ENCODE data around the gene COPS7A.

The COPS7A gene

GRCh38 chr12:6765634-6766581, 42.1 kb downstream of the COPS7A start, which contains the start of gene PTMS (continued):
- TF ChIP-seq ZNF639 (tag by site-specific recombination; IDR thresholded peaks at IDR 0.05) (0 out of 2 replicates have a peak, but pooled peaks have one; percentile 56), ZNF792 (tag by site-specific recombination; IDR thresholded peaks at IDR 0.05) (0 out of 2 replicates have a peak, but pooled peaks have one; percentile 36), IKZF3 (tag by site-specific recombination; IDR thresholded peaks at IDR 0.05) (peak; percentile 88), ZNF202 (tag by site-specific recombination; IDR thresholded peaks at IDR 0.05; ENCODE audit: borderline replicate concordance) (no peak), ZBTB10 (tag by site-specific recombination; IDR thresholded peaks at IDR 0.05) (peak; percentile 90), AEBP2 (tag by site-specific recombination; IDR thresholded peaks at IDR 0.05; ENCODE audit: borderline replicate concordance) (no peak), SCRT1 (tag by site-specific recombination; IDR thresholded peaks at IDR 0.05; ENCODE audit: borderline replicate concordance) (no peak), ZNF404 (tag by site-specific recombination; IDR thresholded peaks at IDR 0.05) (no peak), EGR2 (tag by site-specific recombination; IDR thresholded peaks at IDR 0.05; ENCODE audit: low read depth) (peak; percentile 96), ZBTB26 (tag by site-specific recombination; optimal IDR thresholded peaks at IDR 0.05) (peak; percentile 80), ZNF335 (tag by site-specific recombination; conservative IDR thresholded peaks at IDR 0.05) (peak; percentile 66; the same call in 1 of the 2 replicates), ZNF394 (tag by site-specific recombination; IDR thresholded peaks at IDR 0.05; ENCODE audit: borderline replicate concordance) (peak; percentile 27; the same call in 1 of the 2 replicates), ZNF280C (tag by site-specific recombination; IDR thresholded peaks at IDR 0.05) (no peak), SP3 (tag by site-specific recombination; IDR thresholded peaks at IDR 0.05) (peak; percentile 98), ZNF596 (tag by site-specific recombination; IDR thresholded peaks at IDR 0.05) (peak; percentile 61; the same call in 1 of the 2 replicates), ZNF654 (tag by site-specific recombination; IDR thresholded peaks at IDR 0.05; ENCODE audit: low read depth) (no peak), INSM2 (tag by site-specific recombination; IDR thresholded peaks at IDR 0.05) (0 out of 2 replicates have a peak, but pooled peaks have one; percentile 1), KLF1 (tag by site-specific recombination; IDR thresholded peaks at IDR 0.05) (peak; percentile 96), ZNF791 (tag by site-specific recombination; IDR thresholded peaks at IDR 0.05) (no peak), ZNF777 (tag by site-specific recombination; IDR thresholded peaks at IDR 0.05; ENCODE audit: borderline replicate concordance) (no peak), BCL6B (tag by site-specific recombination; IDR thresholded peaks at IDR 0.05) (no peak), ZNF302 (tag by site-specific recombination; IDR thresholded peaks at IDR 0.05; ENCODE audit: low read depth) (no peak), ZNF248 (tag by site-specific recombination; IDR thresholded peaks at IDR 0.05) (no peak)
